HG02759 (cell line): ENCODE measurements around the gene RAB4B.
A peak's percentile ranks its signal among the peaks of the same experiment; 100 is the strongest.
"Not testable (repeated sequence)": the region's sequence is repeated elsewhere in the genome, so short reads cannot be mapped to it uniquely, and the experiment has no call there.

Experiments
- ATAC-seq: cut with Tn5 transposase; IDR thresholded peaks from one replicate; pipeline ENCODE4 v1.9.1; 2021; ENCODE audit warnings: mild to moderate bottlenecking, moderate library complexity; ENCODE audit not compliant: unreplicated experiment

Gene RAB4B

GRCh38 chr19:40801426-40802299 lies 23.6 kb downstream of the RAB4B start:
- ATAC-seq, result no peak

- no peak for ATAC-seq
Measured at GRCh38 chr19:40802300-40803169, 24.5 kb downstream of the RAB4B start.

- no peak for ATAC-seq
Measured at GRCh38 chr19:40803170-40803856, 25.3 kb downstream of the RAB4B start.

DNA sequence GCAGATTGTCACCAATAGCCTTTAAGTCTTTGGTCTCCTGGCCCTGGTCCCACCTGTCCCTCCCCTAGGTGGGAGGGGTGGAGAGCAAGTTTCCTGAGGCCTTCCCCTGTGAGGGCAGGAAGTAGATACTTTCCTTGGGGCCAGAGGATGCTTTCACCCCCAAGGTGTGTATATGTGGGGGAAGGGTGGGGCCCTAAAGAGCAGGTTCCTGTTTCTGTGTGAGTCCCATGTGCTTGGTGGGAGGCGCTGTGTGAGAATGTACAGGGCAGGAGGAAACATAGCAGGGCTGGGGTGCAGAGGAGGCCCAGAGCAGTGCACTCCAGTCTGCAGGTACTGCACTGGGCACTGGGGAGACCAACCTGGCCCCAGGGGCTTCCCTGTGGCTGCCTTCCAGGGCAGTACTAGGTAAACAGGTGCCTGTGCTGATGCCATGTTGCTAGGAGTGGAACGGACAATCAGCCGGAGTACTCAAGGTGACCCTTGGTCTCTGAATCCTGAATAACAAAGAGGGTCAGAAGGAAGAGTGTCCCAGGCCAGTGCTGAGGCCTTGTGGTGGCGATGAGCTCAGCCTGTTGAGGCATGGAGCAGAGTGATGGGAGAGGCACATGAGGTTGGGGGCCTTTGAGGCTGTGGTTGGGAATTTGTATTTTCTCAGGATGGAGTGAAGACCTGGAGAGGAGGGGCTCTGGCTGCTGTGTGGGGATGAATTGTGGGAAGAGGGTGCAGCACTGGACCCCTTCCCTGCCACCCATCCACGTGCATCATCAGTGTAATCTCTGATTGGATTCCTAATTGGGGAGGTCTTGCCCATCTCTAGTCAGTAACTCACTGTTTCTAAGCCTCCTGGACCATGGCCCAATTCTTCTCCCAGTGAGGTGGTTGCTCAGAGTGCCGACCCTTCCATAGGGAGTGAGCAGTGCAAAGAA lies 26.1 kb downstream of the RAB4B start:
- ATAC-seq, result no peak

DNA sequence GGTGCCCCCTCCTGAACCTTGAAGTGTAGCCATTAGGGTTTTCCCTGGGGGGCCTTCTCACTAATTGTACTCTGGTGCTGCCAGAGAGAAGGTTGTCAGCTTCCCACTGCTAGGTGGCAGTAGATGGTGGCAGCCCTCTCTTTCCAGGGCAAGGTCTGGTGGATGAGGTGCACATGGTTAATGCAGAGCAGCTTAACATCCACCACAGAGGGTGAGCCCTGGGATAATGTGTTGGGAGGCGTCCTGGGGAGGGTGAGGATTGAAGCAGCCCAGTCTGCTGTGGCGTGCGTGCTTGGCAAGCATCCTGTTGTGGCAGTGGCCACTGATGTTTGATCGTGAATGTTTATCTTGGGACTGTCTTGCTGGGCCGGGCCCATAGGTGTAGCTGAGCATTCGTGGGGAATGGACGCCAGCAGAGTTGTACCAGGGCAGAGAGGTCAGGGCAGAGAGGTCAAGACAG lies 26.8 kb downstream of the RAB4B start:
- no peak for ATAC-seq

DNA sequence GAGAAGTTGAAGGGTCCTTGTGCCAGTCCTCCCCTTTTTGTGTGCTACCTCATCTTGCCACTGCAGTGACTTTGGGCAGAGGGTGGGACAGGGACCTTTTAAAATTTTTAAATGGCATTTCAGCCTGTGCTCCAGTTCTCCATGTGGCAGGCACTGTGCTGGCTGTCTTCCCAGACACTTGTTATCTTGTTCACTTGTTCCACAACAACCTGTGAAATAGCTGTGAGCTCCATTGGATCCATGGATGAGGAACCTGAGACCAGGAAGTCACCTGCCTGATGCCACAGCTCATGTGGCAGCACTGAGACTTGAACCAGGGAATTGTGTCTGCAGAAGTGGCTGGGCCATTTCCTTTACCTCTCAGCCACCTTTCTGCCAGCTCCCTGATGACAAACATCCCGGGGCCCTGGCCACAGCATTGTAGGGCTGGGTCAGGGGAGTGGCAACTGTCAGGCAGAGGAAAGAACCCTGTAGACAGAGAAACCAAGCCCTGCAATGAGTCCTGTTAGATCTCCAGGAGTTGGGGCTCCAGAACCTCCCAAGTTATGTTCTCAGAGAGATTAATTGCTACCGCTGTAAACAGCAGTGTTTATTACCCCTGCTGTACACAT lies 27.3 kb downstream of the RAB4B start:
- ATAC-seq, result no peak

- ATAC-seq, result no peak
Measured at GRCh38 chr19:40806423-40807146, 28.5 kb downstream of the RAB4B start.

DNA sequence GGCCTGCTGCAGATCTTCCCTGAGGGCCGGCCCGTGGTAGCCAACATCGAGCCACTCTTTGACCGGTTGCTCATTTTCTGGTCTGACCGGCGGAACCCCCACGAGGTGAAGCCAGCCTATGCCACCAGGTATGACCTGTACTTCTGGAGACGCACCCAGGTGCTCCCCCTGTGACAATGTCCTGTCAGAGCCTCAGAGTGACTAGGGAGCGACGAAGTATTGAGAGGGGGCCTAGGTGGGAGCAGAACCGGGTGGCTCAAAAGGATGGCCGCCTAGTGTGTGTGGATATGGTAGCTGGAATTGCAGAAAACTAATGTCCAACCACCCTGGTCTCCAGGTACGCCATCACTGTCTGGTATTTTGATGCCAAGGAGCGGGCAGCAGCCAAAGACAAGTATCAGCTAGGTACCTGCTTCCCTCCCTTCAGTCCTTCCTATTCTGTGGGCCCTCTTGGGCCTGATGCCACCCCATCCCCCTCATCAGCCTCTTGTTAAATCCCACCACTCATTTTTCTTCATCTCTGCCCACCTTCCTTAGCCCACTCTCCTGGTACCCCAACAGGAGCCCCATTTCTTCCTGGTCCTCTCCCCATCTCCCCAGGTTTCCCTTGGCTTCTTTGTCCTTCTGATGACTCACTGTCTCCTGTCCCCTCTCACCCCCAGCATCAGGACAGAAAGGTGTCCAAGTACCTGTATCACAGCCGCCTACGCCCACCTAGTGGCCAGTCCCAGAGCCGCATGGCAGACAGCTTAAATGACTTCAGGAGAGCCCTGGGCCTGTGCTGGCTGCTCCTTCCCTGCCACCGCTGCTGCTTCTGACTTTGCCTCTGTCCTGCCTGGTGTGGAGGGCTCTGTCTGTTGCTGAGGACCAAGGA lies 29.3 kb downstream of the RAB4B start:
- no peak for ATAC-seq

GRCh38 chr19:40808021-40808325 lies 29.9 kb downstream of the RAB4B start:
- no peak for ATAC-seq

DNA sequence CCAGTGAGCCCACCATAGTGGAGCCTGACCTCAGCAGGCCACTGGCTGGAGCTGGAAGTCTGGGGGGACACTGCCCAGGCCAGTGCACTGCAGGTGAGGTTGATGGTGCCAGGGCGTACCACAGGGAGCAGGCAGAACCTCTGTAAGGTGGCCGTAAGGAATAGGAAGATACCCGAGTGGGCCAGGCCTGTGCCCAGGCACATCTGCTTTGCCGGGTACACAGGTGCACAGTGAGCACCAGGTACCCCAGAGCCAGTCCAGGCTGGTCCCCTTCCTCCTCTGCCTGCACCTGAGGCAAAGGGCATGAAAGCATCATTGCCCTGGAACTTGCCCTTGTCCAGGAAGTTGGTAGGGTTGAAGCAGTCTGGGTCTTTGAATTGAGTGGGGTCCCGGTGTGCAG lies 30.4 kb downstream of the RAB4B start:
- ATAC-seq, result no peak

DNA sequence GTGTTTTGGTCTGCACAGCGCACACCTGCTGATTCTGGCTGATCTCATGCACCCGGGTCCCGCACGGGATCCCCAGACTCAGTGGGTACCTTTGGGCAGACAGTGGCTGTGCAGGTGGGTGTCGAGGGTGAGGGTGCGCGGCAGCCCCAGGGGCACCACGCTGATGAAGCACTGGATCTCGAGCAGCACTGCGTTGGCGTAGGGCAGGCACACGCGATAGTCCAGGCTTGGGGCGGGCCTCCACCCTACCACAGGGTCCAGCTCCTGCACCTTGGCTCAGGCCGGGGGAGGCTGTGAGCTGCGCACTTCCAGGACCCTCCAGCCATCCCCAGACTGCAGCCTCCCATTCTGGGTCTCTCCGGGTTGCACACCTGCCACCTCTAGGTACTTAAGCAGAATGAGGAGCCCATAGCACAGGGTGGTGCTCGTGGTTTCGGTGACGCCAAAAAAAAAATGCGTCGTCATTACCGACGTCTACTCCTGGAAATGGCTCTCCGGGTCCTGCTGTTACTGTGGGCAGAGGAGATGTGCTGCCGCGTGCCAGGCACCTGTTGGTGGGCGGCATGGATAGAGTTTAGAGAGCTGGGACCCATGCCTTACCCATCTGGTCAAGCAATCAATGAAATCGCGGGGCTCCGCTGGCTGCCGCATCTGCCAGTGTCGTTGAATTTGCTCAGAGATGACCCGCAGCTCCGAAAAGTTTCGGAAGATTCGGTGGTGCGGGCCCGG lies 31.5 kb downstream of the RAB4B start:
- ATAC-seq, result no peak

DNA sequence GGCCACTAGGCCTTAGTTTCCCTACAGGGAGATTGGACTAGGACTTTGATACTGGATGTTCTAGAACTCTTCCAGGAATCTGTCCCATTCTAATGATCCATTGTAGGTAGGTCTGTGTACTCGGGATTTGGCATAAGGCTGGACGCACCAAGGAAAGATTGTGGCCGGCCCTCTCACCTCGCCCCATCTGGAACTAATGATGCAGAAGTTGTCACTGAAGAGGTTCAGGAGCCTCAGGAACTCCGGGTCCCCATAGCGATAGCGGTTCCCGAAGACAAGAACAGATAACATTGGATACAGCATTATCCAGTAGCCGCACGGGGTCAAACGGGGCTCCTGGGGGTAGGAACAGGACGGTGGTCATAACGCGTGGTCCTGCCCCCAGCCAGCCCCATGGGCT lies 32.1 kb downstream of the RAB4B start:
- ATAC-seq, result no peak

DNA sequence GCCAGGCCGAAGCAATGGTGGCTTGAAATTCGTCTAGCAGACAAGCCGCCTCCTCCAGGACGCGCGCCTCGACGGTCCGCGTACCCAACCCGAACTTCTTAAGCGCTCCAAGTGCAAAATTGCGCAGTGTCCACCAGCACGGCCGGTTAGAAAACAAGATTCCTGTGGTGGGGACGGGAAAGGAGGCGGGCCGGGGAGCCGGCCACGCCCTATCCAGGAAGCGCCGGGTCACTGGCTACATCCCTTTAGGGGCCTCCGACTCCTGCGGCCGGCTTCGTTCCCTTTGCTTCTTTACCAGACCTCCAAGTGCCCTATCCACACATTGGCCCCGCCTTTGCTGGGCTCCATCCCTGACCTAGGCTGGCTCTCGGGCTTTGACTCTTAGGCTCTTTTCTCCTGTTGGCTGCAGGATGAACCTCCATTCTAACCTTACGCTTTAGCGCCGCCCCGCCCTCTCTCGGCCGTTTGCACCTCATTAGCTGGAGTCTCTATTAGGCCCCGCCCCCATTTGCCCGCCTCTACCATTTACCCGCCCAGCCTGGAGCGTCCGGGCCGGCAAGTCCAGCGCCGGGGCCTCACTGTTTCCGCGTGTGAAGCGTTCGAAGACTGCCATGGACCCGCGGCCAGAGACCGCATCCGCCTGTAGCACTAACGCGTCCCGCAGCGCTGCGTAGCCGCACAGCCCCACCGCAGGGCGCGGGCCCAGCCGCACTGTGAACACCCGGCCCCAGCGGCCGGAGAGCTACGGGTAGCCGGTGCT lies 32.8 kb downstream of the RAB4B start:
- peak; percentile 69 for ATAC-seq

DNA sequence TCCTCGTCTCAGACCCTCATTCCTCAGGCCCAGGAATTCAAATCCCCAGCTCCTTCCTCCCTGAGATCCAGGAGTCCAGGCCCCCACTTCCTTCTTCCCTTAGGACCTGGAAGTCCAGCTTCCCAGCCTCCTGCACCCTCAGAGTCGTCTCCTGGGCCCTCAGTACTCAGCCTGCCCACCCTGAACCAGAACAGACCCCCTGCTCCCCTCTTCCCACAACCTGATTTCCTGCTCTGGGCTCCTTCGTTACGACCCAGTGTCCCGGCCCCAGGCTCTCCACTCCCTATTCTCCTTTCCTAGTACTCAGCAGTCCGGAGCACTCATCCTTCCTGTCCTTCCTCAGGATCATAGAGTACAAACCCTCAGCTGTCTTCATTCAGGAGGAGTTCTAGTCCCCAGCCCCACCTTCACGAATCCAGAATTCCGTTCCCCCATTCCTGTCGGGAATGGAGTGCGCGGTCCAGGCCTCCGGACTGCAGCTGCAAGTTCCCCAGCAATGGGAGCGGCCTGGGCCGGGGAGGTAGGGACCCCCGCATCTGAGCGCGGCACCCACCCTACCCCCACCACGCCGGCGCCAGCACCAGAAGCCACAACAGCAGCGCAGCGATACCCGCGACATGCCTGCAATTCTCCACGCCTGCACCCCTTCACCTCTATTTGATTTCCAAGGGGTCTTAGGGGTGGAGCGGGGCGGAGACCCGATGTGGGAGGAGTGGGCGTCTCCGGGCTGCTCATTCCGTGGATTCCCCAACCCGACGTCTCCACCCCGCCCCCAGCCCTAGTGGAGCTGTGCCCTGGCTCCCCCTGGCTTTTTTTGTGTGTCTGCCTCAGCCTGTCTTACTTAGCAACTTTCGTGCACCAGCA lies 33.7 kb downstream of the RAB4B start:
- no peak for ATAC-seq

GRCh38 chr19:40812571-40812970 lies 34.5 kb downstream of the RAB4B start:
- ATAC-seq, result not testable (repeated sequence)

DNA sequence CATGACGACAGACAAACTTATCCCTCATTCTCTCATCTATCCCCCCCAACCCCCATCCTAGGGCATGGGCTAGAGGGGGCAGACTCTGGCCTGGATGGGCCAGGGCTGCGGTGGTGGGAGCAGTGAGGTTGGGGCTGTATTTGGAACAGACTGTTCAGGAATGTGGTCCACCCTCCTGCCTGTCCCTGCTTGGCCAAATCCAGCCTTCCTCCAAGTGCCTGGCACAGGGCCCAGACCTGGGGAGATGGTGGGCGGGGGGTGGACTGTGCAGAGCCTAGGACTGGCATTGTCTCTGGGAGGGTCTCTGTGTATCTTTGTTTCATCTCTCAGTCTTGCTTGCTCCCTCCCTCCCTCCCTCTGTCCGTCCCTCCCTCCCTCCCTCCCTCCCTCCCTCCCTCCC lies 35.1 kb downstream of the RAB4B start:
- ATAC-seq, result no peak
